Glutamatergic neuron (in vitro differentiated cells): ENCODE measurements around the gene H2AZ1. TPM values are rescaled to one million over a fixed set of nuclear protein-coding genes. Genes with fewer than 3 reads are reported as not detected.
"Not testable (repeated sequence)": the region's sequence is repeated elsewhere in the genome, so short reads cannot be mapped to it uniquely, and the experiment has no call there.

Experiments used
- DNase-seq: peaks from one replicate; pipeline ENCODE4 v3.0.0; 2022
- H3K27ac Mint-ChIP-seq: one replicate; pipeline ENCODE4 v1.8.0; 2020; ENCODE audit warnings: mild to moderate bottlenecking, mixed read lengths, inconsistent platforms; ENCODE audit not compliant: unreplicated experiment
- H3K27me3 Mint-ChIP-seq: one replicate; pipeline ENCODE4 v1.8.0; 2020; ENCODE audit warnings: mild to moderate bottlenecking, moderate library complexity, mixed read lengths, inconsistent platforms; ENCODE audit not compliant: unreplicated experiment
- H3K36me3 Mint-ChIP-seq: one replicate; pipeline ENCODE4 v1.8.0; 2020; ENCODE audit warnings: mild to moderate bottlenecking, mixed read lengths, inconsistent platforms; ENCODE audit not compliant: unreplicated experiment
- H3K4me1 Mint-ChIP-seq: one replicate; pipeline ENCODE4 v1.8.0; 2020; ENCODE audit warnings: mild to moderate bottlenecking, low read depth, mixed read lengths, inconsistent platforms; ENCODE audit not compliant: unreplicated experiment
- H3K4me3 Mint-ChIP-seq: one replicate; pipeline ENCODE4 v1.8.0; 2020; ENCODE audit warnings: mild to moderate bottlenecking, mixed read lengths, inconsistent platforms; ENCODE audit not compliant: unreplicated experiment
- H3K9me3 Mint-ChIP-seq: one replicate; pipeline ENCODE4 v1.8.0; 2020; ENCODE audit warnings: mild to moderate bottlenecking, moderate library complexity, mixed read lengths, inconsistent platforms; ENCODE audit not compliant: unreplicated experiment
- total RNA-seq: library from RNA; stranded (reverse); fragmentation: NEBNext Ultra II Directional; extraction: Animal tissue kit (Norgen Biotek cat#: 25700); gene quantifications from one replicate; pipeline ENCODE4 v1.2.1, GENCODE V29; 2021; ENCODE audit not compliant: unreplicated experiment
- TF ChIP-seq, protein P1 (sequence below): fragments of 200-600 bp; sonication (generic); IDR thresholded peaks from one replicate; pipeline ENCODE4 v1.5.0; 2021; ENCODE audit not compliant: partially characterized antibody, unreplicated experiment

The H2AZ1 gene
- total RNA-seq, 1 donor from 2014 or later: 246 TPM

- Mint-ChIP-seq H3K4me3 (no peak overlapping the region), H3K27me3 (no peaks in the 10 kb centered on the region), H3K27ac (no peak overlapping the region), H3K4me1 (no peaks in the 10 kb centered on the region), H3K36me3 (no peaks in the 10 kb centered on the region), H3K9me3 (peaks cover 3% of the 10 kb centered on the region)
- TF ChIP-seq, protein P1, sequence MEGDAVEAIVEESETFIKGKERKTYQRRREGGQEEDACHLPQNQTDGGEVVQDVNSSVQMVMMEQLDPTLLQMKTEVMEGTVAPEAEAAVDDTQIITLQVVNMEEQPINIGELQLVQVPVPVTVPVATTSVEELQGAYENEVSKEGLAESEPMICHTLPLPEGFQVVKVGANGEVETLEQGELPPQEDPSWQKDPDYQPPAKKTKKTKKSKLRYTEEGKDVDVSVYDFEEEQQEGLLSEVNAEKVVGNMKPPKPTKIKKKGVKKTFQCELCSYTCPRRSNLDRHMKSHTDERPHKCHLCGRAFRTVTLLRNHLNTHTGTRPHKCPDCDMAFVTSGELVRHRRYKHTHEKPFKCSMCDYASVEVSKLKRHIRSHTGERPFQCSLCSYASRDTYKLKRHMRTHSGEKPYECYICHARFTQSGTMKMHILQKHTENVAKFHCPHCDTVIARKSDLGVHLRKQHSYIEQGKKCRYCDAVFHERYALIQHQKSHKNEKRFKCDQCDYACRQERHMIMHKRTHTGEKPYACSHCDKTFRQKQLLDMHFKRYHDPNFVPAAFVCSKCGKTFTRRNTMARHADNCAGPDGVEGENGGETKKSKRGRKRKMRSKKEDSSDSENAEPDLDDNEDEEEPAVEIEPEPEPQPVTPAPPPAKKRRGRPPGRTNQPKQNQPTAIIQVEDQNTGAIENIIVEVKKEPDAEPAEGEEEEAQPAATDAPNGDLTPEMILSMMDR: no peak
- DNase-seq: no peak
These were observed 16.6 kb upstream of the H2AZ1 start for GRCh38 chr4:99966692-99967091.

DNA sequence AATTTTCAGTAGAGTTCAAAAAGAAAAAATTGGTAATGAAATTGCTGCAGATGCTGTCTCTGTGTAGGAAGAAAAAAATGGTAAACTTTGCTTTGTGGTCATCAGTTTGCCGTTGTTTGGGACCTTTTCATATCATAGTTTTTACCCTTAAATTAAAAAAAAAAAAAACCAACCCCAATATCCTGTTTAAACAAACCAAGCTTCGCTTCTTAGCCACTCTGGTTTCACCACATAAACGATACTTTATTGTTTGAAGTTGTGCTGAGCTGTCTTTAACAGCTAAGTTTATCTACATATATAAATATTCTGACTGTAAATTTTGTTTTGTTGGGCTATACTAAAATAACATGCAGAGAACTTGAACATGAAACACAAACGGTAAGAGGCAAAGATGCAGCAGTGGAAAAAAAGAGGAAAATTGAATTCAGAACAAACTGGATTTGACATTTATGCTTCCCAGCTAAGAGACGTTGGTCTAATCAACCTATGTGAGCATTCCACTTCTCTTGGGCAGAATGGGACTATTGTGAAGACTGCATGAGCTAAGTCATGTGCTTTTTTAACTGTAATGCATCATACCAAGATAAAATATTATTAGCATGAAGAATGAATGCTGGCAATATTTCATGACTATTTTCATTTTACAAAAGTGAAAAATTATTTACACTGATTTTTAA lies 15.7 kb upstream of the H2AZ1 start:
- no peak overlapping the region for H3K27ac Mint-ChIP-seq
- no peaks in the 10 kb centered on the region for H3K4me1 Mint-ChIP-seq
- peaks cover 3% of the 10 kb centered on the region for H3K9me3 Mint-ChIP-seq
- H3K4me3 Mint-ChIP-seq: no peak overlapping the region
- DNase-seq: no peak
- no peaks in the 10 kb centered on the region for H3K36me3 Mint-ChIP-seq
- TF ChIP-seq, protein P1: no peak
- no peaks in the 10 kb centered on the region for H3K27me3 Mint-ChIP-seq

- TF ChIP-seq, protein P1: no peak
- Mint-ChIP-seq H3K9me3 (peaks cover 3% of the 10 kb centered on the region), H3K27ac (no peak overlapping the region), H3K4me3 (no peak overlapping the region), H3K4me1 (no peaks in the 10 kb centered on the region), H3K36me3 (no peaks in the 10 kb centered on the region), H3K27me3 (no peaks in the 10 kb centered on the region)
- DNase-seq: no peak
These were observed 15.1 kb upstream of the H2AZ1 start for GRCh38 chr4:99965173-99965572.

- no peak overlapping the region for H3K27ac Mint-ChIP-seq
- no peak overlapping the region for H3K4me3 Mint-ChIP-seq
- no peaks in the 10 kb centered on the region for H3K4me1 Mint-ChIP-seq
- H3K9me3 Mint-ChIP-seq: no peaks in the 10 kb centered on the region
- DNase-seq: no peak
- TF ChIP-seq, protein P1: no peak
- H3K36me3 Mint-ChIP-seq: no peaks in the 10 kb centered on the region
- H3K27me3 Mint-ChIP-seq: peaks cover 1% of the 10 kb centered on the region
These were observed 11.6 kb upstream of the H2AZ1 start for GRCh38 chr4:99961711-99962110.

- Mint-ChIP-seq H3K27ac (no peak overlapping the region), H3K36me3 (peaks cover 6% of the 10 kb centered on the region), H3K4me1 (no peaks in the 10 kb centered on the region), H3K27me3 (peaks cover 1% of the 10 kb centered on the region), H3K9me3 (no peaks in the 10 kb centered on the region), H3K4me3 (no peak overlapping the region)
- TF ChIP-seq, protein P1: no peak
- DNase-seq: no peak
These were observed 10.6 kb upstream of the H2AZ1 start for GRCh38 chr4:99960648-99961047.

DNA sequence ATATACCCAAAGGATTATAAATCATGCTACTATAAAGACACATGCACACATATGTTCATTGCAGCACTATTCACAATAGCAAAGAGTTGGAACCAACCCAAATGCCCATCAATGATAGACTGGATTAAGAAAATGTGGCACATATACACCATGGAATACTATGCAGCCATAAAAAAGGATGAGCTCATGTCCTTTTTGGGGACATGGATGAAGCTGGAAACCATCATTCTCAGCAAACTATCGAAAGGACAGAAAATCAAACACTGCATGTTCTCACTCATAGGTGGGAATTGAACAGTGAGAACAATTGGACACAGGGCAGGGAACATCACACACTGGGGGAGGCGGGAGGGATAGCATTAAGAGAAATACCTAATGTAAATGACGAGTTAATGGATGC lies 8.1 kb upstream of the H2AZ1 start:
- H3K4me1 Mint-ChIP-seq, H3K9me3 Mint-ChIP-seq, H3K36me3 Mint-ChIP-seq, DNase-seq, H3K27ac Mint-ChIP-seq, H3K27me3 Mint-ChIP-seq, H3K4me3 Mint-ChIP-seq: not testable (repeated sequence)
